ENCODE measurements around the gene BPHL. TPM values are rescaled to one million over a fixed set of nuclear protein-coding genes. Genes with fewer than 3 reads are reported as not detected.

BPHL gene
- total RNA-seq, 2 experiments from 2014 or later: 6.9 to 7.5 TPM

GRCh38 chr6:3088446-3088845 lies 30.1 kb upstream of the BPHL start:
- Mint-ChIP-seq H3K4me1 (ENCODE audit: low read depth) (no peaks in the 10 kb centered on the region), H3K4me3 (no peak overlapping the region), H3K9me3 (no peaks in the 10 kb centered on the region), H3K36me3 (ENCODE audit: low read depth) (peaks cover 34% of the 10 kb centered on the region), H3K27ac (peak overlapping the region; percentile 61), H3K27me3 (ENCODE audit: low read depth) (no peaks in the 10 kb centered on the region)
- CTCF ChIA-PET: interaction anchor here (0.6 kb wide), 1 partner anchor 132 kb away, joined by 3 read pairs; no protein-coding TSS in a partner anchor
- no peak for DNase-seq
- intact Hi-C loops (cut with micrococcal nuclease): no loop called here

GRCh38 chr6:3088968-3089367 lies 29.5 kb upstream of the BPHL start:
- Mint-ChIP-seq H3K4me3 (no peak overlapping the region), H3K36me3 (ENCODE audit: low read depth) (peaks cover 29% of the 10 kb centered on the region)
- intact Hi-C loops (cut with micrococcal nuclease): no loop called here

GRCh38 chr6:3090013-3090412 lies 28.5 kb upstream of the BPHL start:
- no peak for DNase-seq
- Mint-ChIP-seq H3K4me1 (ENCODE audit: low read depth) (no peaks in the 10 kb centered on the region), H3K36me3 (ENCODE audit: low read depth) (peaks cover 25% of the 10 kb centered on the region), H3K9me3 (no peaks in the 10 kb centered on the region), H3K4me3 (no peak overlapping the region), H3K27ac (no peak overlapping the region), H3K27me3 (ENCODE audit: low read depth) (no peaks in the 10 kb centered on the region)
- intact Hi-C loops (cut with micrococcal nuclease): no loop called here
- CTCF ChIA-PET: no interaction called here

More at GRCh38 chr6:3088968-3089367, 29.5 kb upstream of the BPHL start:
- H3K27me3 Mint-ChIP-seq (ENCODE audit: low read depth): no peaks in the 10 kb centered on the region
- H3K9me3 Mint-ChIP-seq: no peaks in the 10 kb centered on the region
- H3K27ac Mint-ChIP-seq: peak overlapping the region; percentile 61
- CTCF ChIA-PET: interaction anchor here (0.6 kb wide), 1 partner anchor 132 kb away, joined by 3 read pairs; no protein-coding TSS in a partner anchor
- no peaks in the 10 kb centered on the region for H3K4me1 Mint-ChIP-seq (ENCODE audit: low read depth)
- DNase-seq: no peak

- CTCF ChIA-PET: no interaction called here
- H3K36me3 Mint-ChIP-seq (ENCODE audit: low read depth): peaks cover 10% of the 10 kb centered on the region
- H3K4me1 Mint-ChIP-seq (ENCODE audit: low read depth): no peaks in the 10 kb centered on the region
- H3K27me3 Mint-ChIP-seq (ENCODE audit: low read depth): no peaks in the 10 kb centered on the region
- no peak overlapping the region for H3K4me3 Mint-ChIP-seq
- no peak for DNase-seq
- no peak overlapping the region for H3K27ac Mint-ChIP-seq
- no peaks in the 10 kb centered on the region for H3K9me3 Mint-ChIP-seq
- intact Hi-C loops (cut with micrococcal nuclease): no loop called here
Measured at GRCh38 chr6:3094815-3095214, 23.7 kb upstream of the BPHL start.

- no peak overlapping the region for H3K27ac Mint-ChIP-seq
- no peaks in the 10 kb centered on the region for H3K9me3 Mint-ChIP-seq
- no peak overlapping the region for H3K4me3 Mint-ChIP-seq
- intact Hi-C loops (cut with micrococcal nuclease): no loop called here
- CTCF ChIA-PET: no interaction called here
- peaks cover 4% of the 10 kb centered on the region for H3K4me1 Mint-ChIP-seq (ENCODE audit: low read depth)
- no peaks in the 10 kb centered on the region for H3K27me3 Mint-ChIP-seq (ENCODE audit: low read depth)
- no peak for DNase-seq
- H3K36me3 Mint-ChIP-seq (ENCODE audit: low read depth): peaks cover 18% of the 10 kb centered on the region
Measured at GRCh38 chr6:3102875-3103274, 15.6 kb upstream of the BPHL start.

- Mint-ChIP-seq H3K27me3 (ENCODE audit: low read depth) (no peaks in the 10 kb centered on the region), H3K9me3 (no peaks in the 10 kb centered on the region), H3K4me1 (ENCODE audit: low read depth) (no peaks in the 10 kb centered on the region), H3K4me3 (no peak overlapping the region), H3K36me3 (ENCODE audit: low read depth) (peaks cover 33% of the 10 kb centered on the region), H3K27ac (peak overlapping the region; percentile 9)
- DNase-seq: no peak
- CTCF ChIA-PET: interaction anchor here (0.6 to 0.8 kb wide), 2 partner anchors 18 to 149 kb away, joined by 3 to 5 read pairs; no protein-coding TSS in a partner anchor
- intact Hi-C loops (cut with micrococcal nuclease): no loop called here
Measured at GRCh38 chr6:3108746-3109414, 9.6 kb upstream of the BPHL start.

GRCh38 chr6:3109761-3110160 lies 8.8 kb upstream of the BPHL start:
- intact Hi-C loops (cut with micrococcal nuclease): no loop called here
- Mint-ChIP-seq H3K27me3 (ENCODE audit: low read depth) (no peaks in the 10 kb centered on the region), H3K4me1 (ENCODE audit: low read depth) (no peaks in the 10 kb centered on the region), H3K36me3 (ENCODE audit: low read depth) (peaks cover 27% of the 10 kb centered on the region), H3K27ac (no peak overlapping the region), H3K4me3 (no peak overlapping the region), H3K9me3 (no peaks in the 10 kb centered on the region)
- DNase-seq: no peak
- CTCF ChIA-PET: interaction anchor here (0.6 kb wide), 1 partner anchor 17 kb away, joined by 5 read pairs; no protein-coding TSS in a partner anchor

- Mint-ChIP-seq H3K27ac (peak overlapping the region; percentile 41), H3K9me3 (no peaks in the 10 kb centered on the region), H3K36me3 (ENCODE audit: low read depth) (peaks cover 13% of the 10 kb centered on the region), H3K4me3 (no peak overlapping the region), H3K27me3 (ENCODE audit: low read depth) (no peaks in the 10 kb centered on the region), H3K4me1 (ENCODE audit: low read depth) (peaks cover 12% of the 10 kb centered on the region)
- CTCF ChIA-PET: no interaction called here
- DNase-seq: no peak
- intact Hi-C loops (cut with micrococcal nuclease): no loop called here
Measured at GRCh38 chr6:3114377-3114776, 4.1 kb upstream of the BPHL start.

GRCh38 chr6:3117912-3118352 lies 579 bp upstream of the BPHL start:
- Mint-ChIP-seq H3K9me3 (no peaks in the 10 kb centered on the region), H3K27me3 (ENCODE audit: low read depth) (no peaks in the 10 kb centered on the region), H3K36me3 (ENCODE audit: low read depth) (peaks cover 6% of the 10 kb centered on the region), H3K4me3 (peak overlapping the region; percentile 83), H3K27ac (peak overlapping the region; percentile 78), H3K4me1 (ENCODE audit: low read depth) (peaks cover 20% of the 10 kb centered on the region)
- CTCF ChIA-PET: no interaction called here
- intact Hi-C loops (cut with micrococcal nuclease): loop anchor here (1.0 to 5.0 kb wide), 13 partner anchors 8 to 1885 kb away; partner anchors contain the start of genes ECI2, NQO2, PSMG4 and SERPINB1
- DNase-seq: no peak

- H3K4me1 Mint-ChIP-seq (ENCODE audit: low read depth): peaks cover 27% of the 10 kb centered on the region
- no peaks in the 10 kb centered on the region for H3K9me3 Mint-ChIP-seq
- peak overlapping the region; percentile 83 for H3K4me3 Mint-ChIP-seq
- H3K27me3 Mint-ChIP-seq (ENCODE audit: low read depth): no peaks in the 10 kb centered on the region
- intact Hi-C loops (cut with micrococcal nuclease): loop anchor here (2.0 to 5.0 kb wide), 3 partner anchors 238 to 1884 kb away; no protein-coding TSS in a partner anchor
- CTCF ChIA-PET: interaction anchor here (0.6 to 1.2 kb wide), 2 partner anchors 61 to 133 kb away, joined by 3 to 8 read pairs; no protein-coding TSS in a partner anchor
- peaks cover 1% of the 10 kb centered on the region for H3K36me3 Mint-ChIP-seq (ENCODE audit: low read depth)
- no peak for DNase-seq
- H3K27ac Mint-ChIP-seq: no peak overlapping the region
Measured at GRCh38 chr6:3119040-3119723, 671 bp downstream of the BPHL start.

GRCh38 chr6:3120765-3121089 lies 2.2 kb downstream of the BPHL start:
- no peaks in the 10 kb centered on the region for H3K9me3 Mint-ChIP-seq
- intact Hi-C loops (cut with micrococcal nuclease): no loop called here
- peaks cover 27% of the 10 kb centered on the region for H3K4me1 Mint-ChIP-seq (ENCODE audit: low read depth)
- CTCF ChIA-PET: interaction anchor here (0.6 to 5.1 kb wide), 5 partner anchors 28 to 891 kb away, joined by 3 to 40 read pairs (median 3); no protein-coding TSS in a partner anchor
- no peak overlapping the region for H3K27ac Mint-ChIP-seq
- no peaks in the 10 kb centered on the region for H3K27me3 Mint-ChIP-seq (ENCODE audit: low read depth)
- no peak for DNase-seq
- H3K4me3 Mint-ChIP-seq: no peak overlapping the region
- H3K36me3 Mint-ChIP-seq (ENCODE audit: low read depth): peaks cover 1% of the 10 kb centered on the region

- intact Hi-C loops (cut with micrococcal nuclease): no loop called here
Measured at GRCh38 chr6:3122823-3123182, 4.3 kb downstream of the BPHL start.

More at GRCh38 chr6:3122823-3123182, 4.3 kb downstream of the BPHL start:
- DNase-seq: no peak
- Mint-ChIP-seq H3K9me3 (no peaks in the 10 kb centered on the region), H3K4me3 (no peak overlapping the region), H3K36me3 (ENCODE audit: low read depth) (peaks cover 1% of the 10 kb centered on the region), H3K27me3 (ENCODE audit: low read depth) (no peaks in the 10 kb centered on the region), H3K27ac (no peak overlapping the region), H3K4me1 (ENCODE audit: low read depth) (peaks cover 21% of the 10 kb centered on the region)
- CTCF ChIA-PET: interaction anchor here (0.7 to 5.1 kb wide), 3 partner anchors 14 to 129 kb away, joined by 3 to 40 read pairs (median 3); no protein-coding TSS in a partner anchor

All from activated naive CD4-positive, alpha-beta T cell treated with anti-CD3 and anti-CD28 coated beads for 36 hours (primary cell).